Aorta (tissue), 5 donors: ENCODE results near the gene FRMPD1. TPM values are rescaled to one million over a fixed set of nuclear protein-coding genes. Genes with fewer than 3 reads are reported as not detected.

Source experiments
- ATAC-seq: fragments of 200-7000 bp; cut with Tn5 transposase; one replicate; pipeline ENCODE4 v1.9.1; 2022; ENCODE audit warnings: moderate library complexity; ENCODE audit not compliant: low FRiP score
- DNase-seq, 2 donors: peaks; one replicate each; pipeline ENCODE4 v3.0.0-alpha.2; 2020
- H3K27ac ChIP-seq, 2 donors: one replicate each; pipeline ENCODE4 v1.5.1; 2013; ENCODE audit warnings: low read length in 2 of 2, mild to moderate bottlenecking in 2 of 2, moderate library complexity in 2 of 2, control low read depth in 1 of 2, inconsistent platforms in 1 of 2, low read depth in 1 of 2
- H3K27me3 ChIP-seq, 2 donors: one replicate each; pipeline ENCODE4 v1.6.1; 2013; ENCODE audit warnings: control low read depth in 1 of 2, low read length in 1 of 2, mild to moderate bottlenecking in 1 of 2, moderate library complexity in 1 of 2; ENCODE audit not compliant: insufficient read depth in 2 of 2, control insufficient read depth in 1 of 2
- H3K36me3 ChIP-seq, 2 donors: one replicate each; pipeline ENCODE4 v1.6.1; 2013; ENCODE audit warnings: control low read depth in 1 of 2, low read length in 1 of 2, mild to moderate bottlenecking in 1 of 2; ENCODE audit not compliant: insufficient read depth in 2 of 2, control insufficient read depth in 1 of 2
- H3K4me1 ChIP-seq, 2 donors: one replicate each; pipeline ENCODE4 v1.6.1; 2013; ENCODE audit warnings: low read length in 2 of 2, control low read depth in 1 of 2, mild to moderate bottlenecking in 1 of 2, moderate library complexity in 1 of 2; ENCODE audit not compliant: insufficient read depth in 2 of 2, control insufficient read depth in 1 of 2
- H3K4me3 ChIP-seq, 2 donors: one replicate each; pipeline ENCODE4 v1.5.1; 2013; ENCODE audit warnings: low read length in 2 of 2, control low read depth in 1 of 2, mild to moderate bottlenecking in 1 of 2
- H3K9me3 ChIP-seq: one replicate; pipeline ENCODE4 v1.6.1; 2013; ENCODE audit warnings: mild to moderate bottlenecking, low read length; ENCODE audit not compliant: control insufficient read depth
- WGBS, 2 donors: extraction: QIAGEN DNeasy Blood & Tissue Kit; methylation state at CpG; one replicate each; pipeline ENCODE4 v1.1.7; 2013; 5-methylcytosine and 5-hydroxymethylcytosine counted together
- intact Hi-C, 2 donors: fragments of 100-400 bp; cut with DNase I; formaldehyde crosslinking; loops; one replicate each; pipeline versions ENCODE4 v1.14.2 to v1.15.0; 2022
- polyA plus RNA-seq, 2 donors: library from polyadenylated mRNA; stranded (reverse); fragments of 200-250 nt; gene quantifications; one replicate each; pipeline ENCODE4 v1.2.3, GENCODE V29; 2013
- total RNA-seq, 2 donors: library from RNA; stranded (reverse); fragmentation: NEBNext Ultra II Directional; extraction: Animal tissue kit (Norgen Biotek cat#: 25700); gene quantifications; one replicate each; pipeline ENCODE4 v1.2.1, GENCODE V29; 2021
- donor health status: healthy with polysubstance abuse.
- donor health status: Bipolar disorder and iron deficiency.
- donor health status: DM: no; HTN: no; CAD: no.
- donor health status: DM: no; HTN: no; CAD: no.
- donor health status: DM: yes; HTN: yes; CAD: no.

FRMPD1 gene
- total and polyA plus RNA-seq, 4 donors, result 0.06 TPM; not detected in 3

DNA sequence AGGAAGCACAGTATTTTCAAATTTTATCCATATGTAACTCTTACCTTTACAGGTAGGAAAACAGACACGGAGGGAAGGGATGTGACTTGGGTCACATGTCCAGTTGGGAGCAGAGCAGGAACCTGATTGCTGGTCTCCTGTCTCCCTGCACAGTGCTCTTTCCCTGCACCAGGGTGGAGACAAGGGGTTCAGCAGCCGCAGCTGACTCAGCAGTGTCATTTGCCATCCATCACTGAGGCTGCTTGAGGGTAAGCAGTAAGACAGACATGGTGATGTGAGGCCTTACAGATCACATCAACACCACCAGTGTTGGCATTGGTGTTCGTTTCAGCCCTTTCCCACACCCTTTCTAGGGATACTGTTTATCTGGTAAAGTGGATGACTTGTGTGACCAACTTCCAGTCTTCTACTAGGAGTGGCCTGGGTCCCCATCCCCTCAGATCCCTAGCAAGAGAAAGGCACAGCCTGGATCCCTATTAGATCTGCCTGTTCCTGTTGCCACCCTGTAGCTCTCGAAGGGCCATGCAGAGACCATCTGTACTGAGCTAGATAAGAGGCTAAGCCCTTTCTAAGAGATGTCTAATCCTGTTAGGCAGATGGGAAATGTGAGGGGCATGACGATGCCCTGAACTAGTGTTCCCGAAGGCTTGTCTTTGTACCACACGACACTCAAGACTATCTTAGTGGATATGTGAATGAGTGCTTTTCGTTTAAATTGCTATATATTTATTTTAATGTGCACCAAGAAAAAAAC is 29.1 kb downstream of the FRMPD1 start:
- H3K4me1 ChIP-seq, result no peaks in the 10 kb centered on the region
- H3K36me3 ChIP-seq, result no peaks in the 10 kb centered on the region
- H3K27ac ChIP-seq, result no peak overlapping the region
- no peaks in the 10 kb centered on the region for H3K9me3 ChIP-seq
- intact Hi-C loops, result loop anchor here in 1 of 2 donors (10.0 kb wide), 1 partner anchor 45 kb away; no protein-coding TSS in a partner anchor
- 71 to 73% methylated on average over 8 of the region's 8 CpGs for WGBS, 2 donors
- no peak overlapping the region for H3K4me3 ChIP-seq
- ATAC-seq (no peak), DNase-seq (no peak)
- no peaks in the 10 kb centered on the region for H3K27me3 ChIP-seq

DNA sequence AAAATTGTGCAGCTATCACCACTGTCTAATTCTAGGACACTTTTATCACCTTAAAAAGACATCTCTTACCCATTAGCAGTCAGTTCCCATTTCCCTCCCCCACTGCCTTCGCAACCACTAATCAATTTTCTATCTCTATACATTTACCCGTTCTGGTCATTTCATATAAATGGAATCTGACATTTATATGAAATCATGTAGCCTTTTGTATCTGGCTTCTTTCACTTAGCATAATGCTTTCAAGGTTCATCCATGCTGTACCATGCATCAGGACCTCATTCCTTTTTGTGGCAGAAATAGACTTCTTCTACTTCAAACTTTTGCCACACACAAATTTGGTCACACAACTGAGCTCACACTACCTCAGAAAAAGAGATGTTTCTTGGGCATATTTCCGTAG is 32.2 kb downstream of the FRMPD1 start:
- H3K4me3 ChIP-seq, result no peak overlapping the region
- H3K27me3 ChIP-seq, result no peaks in the 10 kb centered on the region
- no peaks in the 10 kb centered on the region for H3K36me3 ChIP-seq
- H3K4me1 ChIP-seq, result no peaks in the 10 kb centered on the region
- ATAC-seq, result no peak
- no peak overlapping the region for H3K27ac ChIP-seq
- H3K9me3 ChIP-seq, result no peaks in the 10 kb centered on the region
- WGBS, 2 donors, result 67 to 73% methylated on average over 3 of the region's 3 CpGs
- no peak for DNase-seq
- intact Hi-C loops, result loop anchor here in 1 of 2 donors (10.0 kb wide), 1 partner anchor 48 kb away; no protein-coding TSS in a partner anchor

DNA sequence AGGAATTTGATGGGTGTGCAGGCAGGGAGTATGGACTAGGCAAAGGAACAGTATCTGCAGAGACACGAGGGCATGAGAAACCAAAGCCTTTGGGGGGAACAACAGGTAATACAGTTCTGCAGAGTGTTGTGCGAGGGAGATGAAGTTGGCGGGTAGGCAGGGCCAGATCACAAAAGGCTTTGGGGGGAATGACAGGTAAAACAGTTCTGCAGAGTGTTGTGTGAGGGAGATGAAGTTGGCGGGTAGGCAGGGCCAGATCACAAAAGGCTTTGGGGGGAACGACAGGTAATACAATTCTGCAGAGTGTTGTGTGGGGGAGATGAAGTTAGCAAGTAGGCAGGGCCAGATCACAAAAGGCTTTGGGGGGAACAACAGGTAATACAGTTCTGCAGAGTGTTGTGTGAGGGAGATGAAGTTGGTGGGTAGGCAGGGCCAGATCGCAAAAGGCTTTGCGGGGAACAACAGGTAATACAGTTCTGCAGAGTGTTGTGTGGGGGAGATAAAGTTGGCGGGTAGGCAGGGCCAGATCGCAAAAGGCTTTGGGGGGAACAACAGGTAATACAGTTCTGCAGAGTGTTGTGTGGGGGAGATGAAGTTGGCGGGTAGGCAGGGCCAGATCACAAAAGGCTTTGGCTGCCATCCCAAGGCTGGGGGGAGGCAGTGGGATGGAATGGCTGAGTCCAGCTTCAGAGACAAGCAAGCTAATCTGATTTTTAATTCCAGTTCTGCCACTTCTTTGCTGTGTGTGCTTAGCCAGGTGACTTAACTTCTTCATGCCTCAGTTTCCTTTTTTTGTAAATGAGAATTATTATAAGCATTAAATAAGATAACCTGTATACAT is 33.0 kb downstream of the FRMPD1 start:
- H3K4me3 ChIP-seq, result no peak overlapping the region
- no peaks in the 10 kb centered on the region for H3K27me3 ChIP-seq
- intact Hi-C loops, result loop anchor here in 1 of 2 donors (10.0 kb wide), 1 partner anchor 49 kb away; no protein-coding TSS in a partner anchor
- H3K36me3 ChIP-seq, result no peaks in the 10 kb centered on the region
- ATAC-seq (no peak), DNase-seq (no peak)
- H3K27ac ChIP-seq, result no peak overlapping the region
- H3K4me1 ChIP-seq, result no peaks in the 10 kb centered on the region
- WGBS, 2 donors, result 70 to 80% methylated on average over 10 of the region's 10 CpGs
- no peaks in the 10 kb centered on the region for H3K9me3 ChIP-seq

DNA sequence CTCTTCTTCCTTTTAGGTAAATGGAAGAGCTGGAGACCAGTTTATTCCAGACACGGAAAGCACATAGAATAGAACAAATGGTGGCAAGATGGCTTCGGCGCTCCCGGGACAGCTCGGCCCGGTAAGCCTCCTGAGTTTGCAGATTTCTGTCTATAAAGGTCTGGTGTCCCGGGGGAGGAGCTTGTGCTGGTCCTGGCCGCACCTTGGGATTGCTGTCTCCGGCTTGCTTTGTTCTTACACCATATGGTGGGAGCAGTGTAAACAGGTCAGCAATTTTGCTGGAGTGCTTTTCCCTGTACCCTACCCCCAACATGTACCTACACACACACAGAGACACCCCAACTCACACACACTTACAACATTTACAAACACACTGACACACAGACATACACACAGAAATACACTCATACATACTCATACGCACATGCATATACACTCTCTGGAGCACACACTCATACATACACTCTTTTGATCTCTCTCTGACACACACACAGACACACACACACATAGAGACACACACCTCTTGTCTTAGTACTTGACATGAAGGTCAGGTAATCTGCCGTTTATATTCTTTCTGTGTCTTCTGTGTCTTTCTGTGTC is 42.0 kb downstream of the FRMPD1 start:
- peaks cover 1% of the 10 kb centered on the region for H3K9me3 ChIP-seq
- no peaks in the 10 kb centered on the region for H3K4me1 ChIP-seq
- ATAC-seq (no peak), DNase-seq (no peak)
- H3K27ac ChIP-seq, result no peak overlapping the region
- intact Hi-C loops, result no loop called here
- no peaks in the 10 kb centered on the region for H3K27me3 ChIP-seq
- WGBS, 2 donors, result 45 to 51% methylated on average over 11 of the region's 11 CpGs
- no peak overlapping the region for H3K4me3 ChIP-seq
- H3K36me3 ChIP-seq, result no peaks in the 10 kb centered on the region

DNA sequence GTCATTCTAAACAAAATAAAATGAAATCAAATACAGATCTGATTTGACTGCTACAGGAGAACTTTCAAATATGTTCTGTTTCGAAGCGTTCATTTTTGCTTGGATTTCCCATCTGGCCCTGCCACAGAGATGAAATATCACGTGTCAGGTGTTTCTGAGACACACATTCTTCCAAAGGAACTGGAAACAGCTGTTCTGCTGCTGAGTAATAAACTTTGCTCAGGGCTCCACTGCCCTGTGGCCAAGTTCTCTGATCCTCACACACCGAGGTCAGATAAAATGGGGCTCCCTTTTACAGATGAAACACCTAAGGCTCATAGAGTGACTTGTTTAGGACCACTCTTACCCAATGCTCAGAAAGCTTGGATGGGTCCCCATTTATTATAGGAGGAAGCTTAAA is 42.5 kb downstream of the FRMPD1 start:
- intact Hi-C loops, result no loop called here
- ATAC-seq (no peak), DNase-seq (no peak)
- 38 to 40% methylated on average over 4 of the region's 4 CpGs for WGBS, 2 donors
- Histone ChIP-seq H3K4me1 (no peaks in the 10 kb centered on the region), H3K27me3 (no peaks in the 10 kb centered on the region), H3K27ac (no peak overlapping the region), H3K9me3 (peaks cover 1% of the 10 kb centered on the region), H3K36me3 (no peaks in the 10 kb centered on the region), H3K4me3 (no peak overlapping the region)

DNA sequence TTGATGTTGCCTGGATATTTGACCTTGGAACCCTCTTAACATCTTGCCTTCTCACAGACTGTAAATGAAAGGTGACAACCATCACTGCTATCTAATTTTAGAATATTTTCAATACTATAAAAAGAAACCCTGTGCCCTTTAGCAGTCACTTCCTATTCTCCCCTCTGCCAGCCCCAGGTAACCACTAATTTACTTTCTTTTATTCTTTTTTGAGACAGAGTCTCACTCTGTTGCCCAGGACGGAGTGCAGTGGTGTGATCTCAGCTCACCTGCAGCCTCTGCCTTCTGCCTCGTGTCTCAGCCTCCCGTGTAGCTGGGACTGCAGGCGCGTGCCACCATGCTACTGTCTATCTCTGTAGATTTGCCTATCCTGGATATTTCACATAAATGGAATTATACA is 43.6 kb downstream of the FRMPD1 start:
- ATAC-seq (no peak), DNase-seq (no peak)
- no peaks in the 10 kb centered on the region for H3K27me3 ChIP-seq
- no peak overlapping the region for H3K4me3 ChIP-seq
- H3K36me3 ChIP-seq, result no peaks in the 10 kb centered on the region
- peaks cover 1% of the 10 kb centered on the region for H3K9me3 ChIP-seq
- intact Hi-C loops, result no loop called here
- WGBS, 2 donors, result 84 to 91% methylated on average over 5 of the region's 5 CpGs
- no peaks in the 10 kb centered on the region for H3K4me1 ChIP-seq
- no peak overlapping the region for H3K27ac ChIP-seq

DNA sequence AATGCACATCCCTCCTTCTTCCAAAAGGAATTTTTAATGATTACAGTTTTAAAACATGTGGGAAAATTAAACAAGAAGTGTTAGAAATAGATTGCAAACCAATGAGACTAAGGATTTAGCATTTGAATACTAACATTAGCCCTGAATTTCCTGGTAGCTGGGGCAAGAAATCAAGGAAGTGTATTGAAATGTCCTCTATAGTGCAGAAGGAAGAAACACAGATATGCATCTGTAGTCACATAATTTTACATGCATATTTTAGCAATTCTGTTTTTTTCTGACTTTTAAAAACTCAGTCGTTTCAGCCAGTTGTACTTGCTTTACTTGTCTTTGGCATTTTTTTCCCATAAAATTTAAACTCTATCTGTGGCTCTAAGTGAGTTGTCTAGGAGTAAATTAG is 45.8 kb downstream of the FRMPD1 start:
- no peak for DNase-seq
- H3K4me1 ChIP-seq, result no peaks in the 10 kb centered on the region
- peaks cover 1% of the 10 kb centered on the region for H3K9me3 ChIP-seq
- WGBS, 2 donors, result 40 to 46% methylated on average over 1 of the region's 1 CpG
- ATAC-seq, result no peak
- no peak overlapping the region for H3K27ac ChIP-seq
- intact Hi-C loops, result no loop called here
- no peaks in the 10 kb centered on the region for H3K27me3 ChIP-seq
- H3K4me3 ChIP-seq, result no peak overlapping the region
- no peaks in the 10 kb centered on the region for H3K36me3 ChIP-seq

DNA sequence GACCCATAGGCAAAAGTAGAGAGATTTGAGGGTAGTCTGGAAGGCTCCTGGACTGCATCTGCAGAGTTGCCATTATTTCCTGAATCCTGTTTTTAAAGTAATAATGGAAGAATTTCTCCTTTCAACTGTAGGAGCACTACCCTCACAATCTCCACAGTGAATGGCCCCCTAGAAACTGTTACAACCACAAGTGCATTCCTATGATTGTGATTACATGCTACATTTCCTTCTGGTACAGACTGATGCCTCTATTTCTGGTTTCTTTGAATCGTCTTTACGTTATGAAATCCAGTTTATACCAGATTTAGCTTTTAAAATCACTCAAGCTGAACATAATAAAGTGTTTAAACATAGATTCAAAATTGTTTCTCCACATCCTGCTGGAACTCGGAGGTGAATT is 49.4 kb downstream of the FRMPD1 start:
- ATAC-seq (no peak), DNase-seq (no peak)
- H3K36me3 ChIP-seq, result no peaks in the 10 kb centered on the region
- no peaks in the 10 kb centered on the region for H3K27me3 ChIP-seq
- H3K9me3 ChIP-seq, result peaks cover 3% of the 10 kb centered on the region
- no peaks in the 10 kb centered on the region for H3K4me1 ChIP-seq
- 49 to 52% methylated on average over 3 of the region's 3 CpGs for WGBS, 2 donors
- H3K4me3 ChIP-seq, result no peak overlapping the region
- intact Hi-C loops, result no loop called here
- H3K27ac ChIP-seq, result no peak overlapping the region
